ENCODE measurements around the gene SMIM1. TPM values are rescaled to one million over a fixed set of nuclear protein-coding genes. Genes with fewer than 3 reads are reported as not detected.

SMIM1 gene
- total and polyA plus RNA-seq, 2 donors (not counting 1 experiment from before 2014, with no cell fraction given), result 2.0 TPM; not detected in 1

GRCh38 chr1:3788756-3789420, 16.3 kb downstream of the SMIM1 start:
- Histone ChIP-seq H3K27me3 (ENCODE audit: control insufficient read depth, insufficient read depth, low read length) (no peaks in the 10 kb centered on the region), H3K4me2 (ENCODE audit: extremely low read depth, insufficient read depth, low read length) (no peak overlapping the region), H3K27ac (ENCODE audit: insufficient read depth, low read length) (no peak overlapping the region), H2AFZ (ENCODE audit: low read length) (no peak overlapping the region), H3K79me2 (ENCODE audit: control insufficient read depth, insufficient read depth, low read length) (peaks cover 55% of the 10 kb centered on the region), H4K20me1 (ENCODE audit: control insufficient read depth, extremely low read depth, insufficient read depth, low read length) (peaks cover 3% of the 10 kb centered on the region), H3K36me3 (ENCODE audit: control insufficient read depth, insufficient read depth, low read length) (peaks cover 14% of the 10 kb centered on the region), H3K4me1 (ENCODE audit: control insufficient read depth, extremely low read depth, insufficient read depth, low read length) (no peaks in the 10 kb centered on the region), H3K4me3 (replicated peaks in 1 of 4; ENCODE audit: control extremely low read depth in 1 of 4, insufficient read depth in 1 of 4, low read depth in 3 of 4, low read length in 4 of 4) (no peak overlapping the region), H3K9me3 (ENCODE audit: control insufficient read depth, insufficient read depth, low read depth, low read length) (no peaks in the 10 kb centered on the region), H3K9ac (ENCODE audit: insufficient read depth, low read length) (no peak overlapping the region)
- TF ChIP-seq EZH2 (IDR thresholded peaks at IDR 0.05; ENCODE audit: low read length, missing control alignments) (no peak), CTCF (conservative IDR thresholded peaks at IDR 0.05 in 1 of 2, IDR thresholded peaks at IDR 0.05 in 1 of 2; ENCODE audit: low read depth in 1 of 2, low read length in 2 of 2) (no peak)
- DNase-seq (ENCODE audit: low read depth in 2 of 2), result no peak

- no peak overlapping the region for H3K4me3 ChIP-seq (replicated peaks in 1 of 4; ENCODE audit: control extremely low read depth in 1 of 4, insufficient read depth in 1 of 4, low read depth in 3 of 4, low read length in 4 of 4)
- no peaks in the 10 kb centered on the region for H3K9me3 ChIP-seq (ENCODE audit: control insufficient read depth, insufficient read depth, low read depth, low read length)
- TF ChIP-seq EZH2 (IDR thresholded peaks at IDR 0.05; ENCODE audit: low read length, missing control alignments), result no peak
- TF ChIP-seq CTCF (conservative IDR thresholded peaks at IDR 0.05 in 1 of 2, IDR thresholded peaks at IDR 0.05 in 1 of 2; ENCODE audit: low read depth in 1 of 2, low read length in 2 of 2), result no peak
- H3K27me3 ChIP-seq (ENCODE audit: control insufficient read depth, insufficient read depth, low read length), result no peaks in the 10 kb centered on the region
- DNase-seq (ENCODE audit: low read depth in 2 of 2), result no peak
- no peak overlapping the region for H2AFZ ChIP-seq (ENCODE audit: low read length)
- peaks cover 3% of the 10 kb centered on the region for H4K20me1 ChIP-seq (ENCODE audit: control insufficient read depth, extremely low read depth, insufficient read depth, low read length)
- no peak overlapping the region for H3K4me2 ChIP-seq (ENCODE audit: extremely low read depth, insufficient read depth, low read length)
- H3K9ac ChIP-seq (ENCODE audit: insufficient read depth, low read length), result no peak overlapping the region
- peaks cover 62% of the 10 kb centered on the region for H3K79me2 ChIP-seq (ENCODE audit: control insufficient read depth, insufficient read depth, low read length)
- H3K4me1 ChIP-seq (ENCODE audit: control insufficient read depth, extremely low read depth, insufficient read depth, low read length), result peaks cover 2% of the 10 kb centered on the region
- H3K27ac ChIP-seq (ENCODE audit: insufficient read depth, low read length), result no peak overlapping the region
- H3K36me3 ChIP-seq (ENCODE audit: control insufficient read depth, insufficient read depth, low read length), result peaks cover 14% of the 10 kb centered on the region
These were observed 17.1 kb downstream of the SMIM1 start for GRCh38 chr1:3789421-3790300.

- peaks cover 5% of the 10 kb centered on the region for H3K4me1 ChIP-seq (ENCODE audit: control insufficient read depth, extremely low read depth, insufficient read depth, low read length)
- no peaks in the 10 kb centered on the region for H3K27me3 ChIP-seq (ENCODE audit: control insufficient read depth, insufficient read depth, low read length)
- no peak overlapping the region for H3K27ac ChIP-seq (ENCODE audit: insufficient read depth, low read length)
- H3K36me3 ChIP-seq (ENCODE audit: control insufficient read depth, insufficient read depth, low read length), result peaks cover 10% of the 10 kb centered on the region
- H3K4me3 ChIP-seq (replicated peaks in 1 of 4; ENCODE audit: control extremely low read depth in 1 of 4, insufficient read depth in 1 of 4, low read depth in 3 of 4, low read length in 4 of 4), result no peak overlapping the region
- DNase-seq (ENCODE audit: low read depth in 2 of 2), result no peak
- peaks cover 71% of the 10 kb centered on the region for H3K79me2 ChIP-seq (ENCODE audit: control insufficient read depth, insufficient read depth, low read length)
- peaks cover 3% of the 10 kb centered on the region for H4K20me1 ChIP-seq (ENCODE audit: control insufficient read depth, extremely low read depth, insufficient read depth, low read length)
- H3K9me3 ChIP-seq (ENCODE audit: control insufficient read depth, insufficient read depth, low read depth, low read length), result no peaks in the 10 kb centered on the region
- no peak overlapping the region for H3K9ac ChIP-seq (ENCODE audit: insufficient read depth, low read length)
- H3K4me2 ChIP-seq (ENCODE audit: extremely low read depth, insufficient read depth, low read length), result no peak overlapping the region
- no peak overlapping the region for H2AFZ ChIP-seq (ENCODE audit: low read length)
- TF ChIP-seq CTCF (conservative IDR thresholded peaks at IDR 0.05 in 1 of 2, IDR thresholded peaks at IDR 0.05 in 1 of 2; ENCODE audit: low read depth in 1 of 2, low read length in 2 of 2) (no peak), EZH2 (IDR thresholded peaks at IDR 0.05; ENCODE audit: low read length, missing control alignments) (no peak)
These were observed 18.0 kb downstream of the SMIM1 start for GRCh38 chr1:3790500-3790923.

Measured in fibroblast of lung (primary cell).